Liver (tissue), 9 donors: ENCODE measurements around the gene NRG2. TPM values are rescaled to one million over a fixed set of nuclear protein-coding genes. Genes with fewer than 3 reads are reported as not detected.

ENCODE experiments used
- DNase-seq: peaks from one replicate; pipeline ENCODE4 v3.0.0-alpha.2; 2017; ENCODE audit warnings: low spot score
- H3K27ac ChIP-seq, 2 donors: one replicate each; pipeline ENCODE4 v1.7.0; 2013; ENCODE audit warnings: inconsistent platforms in 2 of 2, low read length in 2 of 2, control low read depth in 1 of 2, low read depth in 1 of 2, mild to moderate bottlenecking in 1 of 2
- H3K27me3 ChIP-seq, 4 donors: one replicate each; pipeline versions ENCODE4 v1.6.1 to v1.7.0; 2013; ENCODE audit warnings: low read length in 3 of 4, inconsistent platforms in 1 of 4, mild to moderate bottlenecking in 1 of 4, moderate library complexity in 1 of 4; ENCODE audit not compliant: control insufficient read depth in 4 of 4, insufficient read depth in 4 of 4
- H3K36me3 ChIP-seq, 4 donors: one replicate each; pipeline versions ENCODE4 v1.6.1 to v1.7.0; 2013; ENCODE audit warnings: low read length in 3 of 4, mild to moderate bottlenecking in 3 of 4, low read depth in 1 of 4, moderate library complexity in 1 of 4; ENCODE audit not compliant: control insufficient read depth in 4 of 4, insufficient read depth in 3 of 4
- H3K4me1 ChIP-seq, 4 donors: one replicate each; pipeline versions ENCODE4 v1.6.1 to v1.7.0; 2013; ENCODE audit warnings: low read length in 3 of 4, mild to moderate bottlenecking in 3 of 4, moderate library complexity in 1 of 4; ENCODE audit not compliant: control insufficient read depth in 4 of 4, insufficient read depth in 4 of 4
- H3K4me3 ChIP-seq, 3 donors: one replicate each; pipeline versions ENCODE4 v1.6.1 to v1.7.0; 2013; ENCODE audit warnings: low read length in 3 of 3, control low read depth in 1 of 3, low read depth in 1 of 3, mild to moderate bottlenecking in 1 of 3
- H3K9ac ChIP-seq, 2 donors: one replicate each; pipeline ENCODE4 v1.7.0; 2013; ENCODE audit warnings: low read length in 2 of 2, mild to moderate bottlenecking in 2 of 2, moderate library complexity in 2 of 2, control low read depth in 1 of 2, low read depth in 1 of 2
- H3K9me3 ChIP-seq, 4 donors: one replicate each; pipeline versions ENCODE4 v1.6.1 to v1.7.0; 2013; ENCODE audit warnings: low read length in 3 of 4; ENCODE audit not compliant: control insufficient read depth in 4 of 4
- ATF3 ChIP-seq: IDR thresholded peaks from 2 replicates; pipeline ENCODE4 v1.6.1; 2016; ENCODE audit warnings: antibody characterized with exemption
- CTCF ChIP-seq: fragments of 150-350 bp; IDR thresholded peaks from 2 replicates; pipeline ENCODE4 v1.5.1; 2017; ENCODE audit warnings: improper control_type of control experiment, low read depth, low read length; ENCODE audit not compliant: missing input control
- EGR1 ChIP-seq, 2 donors: IDR thresholded peaks; 2 replicates each; pipeline ENCODE4 v1.6.1; 2016 to 2018; ENCODE audit warnings: antibody characterized with exemption in 2 of 2, low read depth in 2 of 2
- FOXA1 ChIP-seq: IDR thresholded peaks from 2 replicates; pipeline ENCODE4 v1.6.1; 2016; ENCODE audit warnings: antibody characterized with exemption
- FOXA2 ChIP-seq: IDR thresholded peaks from 2 replicates; pipeline ENCODE4 v1.6.1; 2016; ENCODE audit warnings: antibody characterized with exemption
- GABPA ChIP-seq, 2 donors: IDR thresholded peaks in 1 of 2; conservative IDR thresholded peaks in 1 of 2; 2 replicates each; pipeline ENCODE4 v1.6.1; 2016; ENCODE audit warnings: antibody characterized with exemption in 2 of 2, mild to moderate bottlenecking in 1 of 2, moderate library complexity in 1 of 2
- HNF4A ChIP-seq, 2 donors: conservative IDR thresholded peaks; 2 replicates each; pipeline ENCODE4 v1.6.1; 2016; ENCODE audit warnings: antibody characterized with exemption in 2 of 2, mild to moderate bottlenecking in 2 of 2
- HNF4G ChIP-seq: IDR thresholded peaks from 2 replicates; pipeline ENCODE4 v1.6.1; 2016; ENCODE audit warnings: antibody characterized with exemption
- JUND ChIP-seq, 2 donors: IDR thresholded peaks; 2 replicates each; pipeline ENCODE4 v1.6.1; 2016; ENCODE audit warnings: antibody characterized with exemption in 2 of 2
- MAX ChIP-seq: IDR thresholded peaks from 2 replicates; pipeline ENCODE4 v1.6.1; 2016; ENCODE audit warnings: antibody characterized with exemption
- NR2F2 ChIP-seq: IDR thresholded peaks from 2 replicates; pipeline ENCODE4 v1.6.1; 2016; ENCODE audit warnings: antibody characterized with exemption
- RAD21 ChIP-seq, 2 donors: IDR thresholded peaks; 2 replicates each; pipeline ENCODE4 v1.6.1; 2016; ENCODE audit warnings: antibody characterized with exemption in 2 of 2, mild to moderate bottlenecking in 2 of 2
- REST ChIP-seq: IDR thresholded peaks from 2 replicates; pipeline ENCODE4 v1.6.1; 2016; ENCODE audit warnings: antibody characterized with exemption, mild to moderate bottlenecking
- RXRA ChIP-seq, 2 donors: IDR thresholded peaks; 2 replicates each; pipeline ENCODE4 v1.6.1; 2017 to 2018; ENCODE audit warnings: antibody characterized with exemption in 2 of 2, mild to moderate bottlenecking in 1 of 2
- SP1 ChIP-seq: IDR thresholded peaks from 2 replicates; pipeline ENCODE4 v1.6.1; 2018; ENCODE audit warnings: antibody characterized with exemption, mild to moderate bottlenecking
- TAF1 ChIP-seq: conservative IDR thresholded peaks from 2 replicates; pipeline ENCODE4 v1.6.1; 2016; ENCODE audit warnings: antibody characterized with exemption, mild to moderate bottlenecking
- YY1 ChIP-seq: IDR thresholded peaks from 2 replicates; pipeline ENCODE4 v1.6.1; 2016; ENCODE audit warnings: antibody characterized with exemption, mild to moderate bottlenecking
- ZBTB33 ChIP-seq: IDR thresholded peaks from 2 replicates; pipeline ENCODE4 v1.6.1; 2016; ENCODE audit warnings: antibody characterized with exemption
- WGBS: extraction: QIAGEN DNeasy Blood & Tissue Kit; methylation state at CpG from one replicate; pipeline ENCODE4 v1.1.7; 2013; 5-methylcytosine and 5-hydroxymethylcytosine counted together
- polyA plus RNA-seq, 2 donors: library from polyadenylated mRNA; stranded (reverse) in 1 of 2; unstranded in 1 of 2; fragments of 200-250 nt in 1 of 2; fragments of >200 nt in 1 of 2; fragmentation: Nextera tagmentation in 1 of 2; extraction: Ambion mirVana in 1 of 2; gene quantifications; one replicate each; pipeline versions ENCODE4 v1.2.1 to v1.2.3, GENCODE V29; 2013 to 2015
- total RNA-seq, 2 donors: library from RNA; depleted of rRNA; stranded (reverse); fragments of >200 nt; gene quantifications; one replicate each; pipeline ENCODE4 v1.2.3, GENCODE V29; 2014
- donor health status: healthy.
- donor health status: healthy.
- donor health status: healthy.
- donor health status: healthy.
- donor health status: healthy.

The NRG2 gene
- total and polyA plus RNA-seq, 4 donors: 0.07 to 0.08 TPM; not detected in 2

GRCh38 chr5:139878093-139878492 is 165.0 kb downstream of the NRG2 start:
- WGBS: 96% methylated on average over 3 of the region's 3 CpGs

More at GRCh38 chr5:139878093-139878492, 165.0 kb downstream of the NRG2 start:
- Histone ChIP-seq H3K4me3 (no peak overlapping the region), H3K36me3 (no peaks in the 10 kb centered on the region), H3K27me3 (no peaks in the 10 kb centered on the region), H3K4me1 (no peaks in the 10 kb centered on the region), H3K9me3 (no peaks in the 10 kb centered on the region), H3K27ac (no peak overlapping the region), H3K9ac (no peak overlapping the region)
- DNase-seq: no peak
- TF ChIP-seq FOXA1: no peak
- TF ChIP-seq NR2F2: no peak
- TF ChIP-seq TAF1: no peak
- TF ChIP-seq RAD21 (IDR thresholded peaks at IDR 0.05): no peak
- TF ChIP-seq EGR1 (IDR thresholded peaks at IDR 0.05; ENCODE audit: low read depth in 2 of 2): no peak
- TF ChIP-seq MAX: no peak
- TF ChIP-seq HNF4A (conservative IDR thresholded peaks at IDR 0.05): no peak
- no peak for TF ChIP-seq FOXA2
- TF ChIP-seq REST: no peak
- no peak for TF ChIP-seq HNF4G
- TF ChIP-seq YY1: no peak
- no peak for TF ChIP-seq JUND (IDR thresholded peaks at IDR 0.05)
- TF ChIP-seq RXRA (IDR thresholded peaks at IDR 0.05): no peak
- TF ChIP-seq GABPA (IDR thresholded peaks at IDR 0.05 in 1 of 2, conservative IDR thresholded peaks at IDR 0.05 in 1 of 2): no peak
- no peak for TF ChIP-seq CTCF
- no peak for TF ChIP-seq SP1
- no peak for TF ChIP-seq ZBTB33
- no peak for TF ChIP-seq ATF3
